HepG2 (cell line): ENCODE results near the gene AXIN1. TPM values are rescaled to one million over a fixed set of nuclear protein-coding genes. Genes with fewer than 3 reads are reported as not detected.
A peak's percentile ranks its signal among the peaks of the same experiment; 100 is the strongest.

Experiments used
- ATF7-NPFF ChIP-seq: sonication (generic); formaldehyde crosslinking; IDR thresholded peaks from 2 replicates; pipeline ENCODE4 v1.8.1; 2023; ENCODE audit warnings: mild to moderate bottlenecking, low read depth, missing genetic modification reagents, moderate library complexity
- BCL6 ChIP-seq: IDR thresholded peaks from 2 replicates; pipeline ENCODE4 v1.6.1; 2016; ENCODE audit warnings: missing genetic modification reagents, missing compliant biosample characterization
- CAMTA2 ChIP-seq: sonication (generic); formaldehyde crosslinking; IDR thresholded peaks from 2 replicates; pipeline ENCODE4 v1.4.0; 2020; ENCODE audit warnings: mild to moderate bottlenecking, missing genetic modification reagents, borderline replicate concordance
- CTCF ChIP-seq: sonication (generic); formaldehyde crosslinking; IDR thresholded peaks from 2 replicates; pipeline ENCODE4 v1.5.0; 2020; ENCODE audit warnings: mild to moderate bottlenecking, missing genetic modification reagents, moderate library complexity
- FOXK1 ChIP-seq: sonication (generic); formaldehyde crosslinking; IDR thresholded peaks from 2 replicates; pipeline ENCODE4 v1.4.0; 2020; ENCODE audit warnings: low read depth, missing genetic modification reagents, borderline replicate concordance
- GZF1 ChIP-seq: sonication (generic); formaldehyde crosslinking; IDR thresholded peaks from 2 replicates; pipeline ENCODE4 v1.5.1; 2020; ENCODE audit warnings: mild to moderate bottlenecking, missing genetic modification reagents
- HMGXB4 ChIP-seq, 2 experiments: sonication (generic) in 1 of 2; formaldehyde crosslinking in 1 of 2; IDR thresholded peaks; 2 replicates each; pipeline versions ENCODE4 v1.4.0 to v1.6.1; 2018 to 2020; ENCODE audit warnings: missing genetic modification reagents in 2 of 2, borderline replicate concordance in 1 of 2, low read depth in 1 of 2, mild to moderate bottlenecking in 1 of 2, missing biosample characterization in 1 of 2
- HOXA3 ChIP-seq: sonication (generic); formaldehyde crosslinking; IDR thresholded peaks from 2 replicates; pipeline ENCODE4 v1.5.0; 2020; ENCODE audit warnings: missing genetic modification reagents
- ISX ChIP-seq: sonication (generic); formaldehyde crosslinking; conservative IDR thresholded peaks from 2 replicates; pipeline ENCODE4 v1.5.0; 2020; ENCODE audit warnings: missing genetic modification reagents
- KDM5B ChIP-seq: sonication (generic); formaldehyde crosslinking; IDR thresholded peaks from 2 replicates; pipeline ENCODE4 v1.4.0; 2020; ENCODE audit warnings: missing genetic modification reagents, mild to moderate bottlenecking, borderline replicate concordance
- MNT ChIP-seq: fragments of 450-650 bp; IDR thresholded peaks from 2 replicates; pipeline ENCODE4 v1.6.1; 2016
- NFE2L1 ChIP-seq: sonication (generic); formaldehyde crosslinking; IDR thresholded peaks from 2 replicates; pipeline ENCODE4 v1.4.0; 2020; ENCODE audit warnings: missing genetic modification reagents, mild to moderate bottlenecking, borderline replicate concordance
- RAD51 ChIP-seq: fragments of 450-650 bp; IDR thresholded peaks from 2 replicates; pipeline ENCODE4 v1.6.1; 2016; ENCODE audit warnings: borderline replicate concordance
- SMAD1 ChIP-seq: sonication (generic); formaldehyde crosslinking; IDR thresholded peaks from 2 replicates; pipeline ENCODE4 v1.4.0; 2020; ENCODE audit warnings: missing genetic modification reagents, low read depth, mild to moderate bottlenecking, borderline replicate concordance
- STAG1 ChIP-seq: sonication (generic); formaldehyde crosslinking; IDR thresholded peaks from 2 replicates; pipeline ENCODE4 v1.4.0; 2020; ENCODE audit warnings: missing genetic modification reagents
- THAP7 ChIP-seq: sonication (generic); formaldehyde crosslinking; IDR thresholded peaks from 2 replicates; pipeline ENCODE4 v1.8.1; 2023; ENCODE audit warnings: mild to moderate bottlenecking, missing genetic modification reagents
- YEATS4 ChIP-seq: sonication (generic); formaldehyde crosslinking; IDR thresholded peaks from 2 replicates; pipeline ENCODE4 v1.4.0; 2020; ENCODE audit warnings: missing genetic modification reagents, borderline replicate concordance
- ZNF143 ChIP-seq: sonication (generic); formaldehyde crosslinking; IDR thresholded peaks from 2 replicates; pipeline ENCODE4 v1.4.0; 2020; ENCODE audit warnings: missing genetic modification reagents
- ZNF382 ChIP-seq: sonication (generic); formaldehyde crosslinking; IDR thresholded peaks from 2 replicates; pipeline ENCODE4 v1.5.0; 2020; ENCODE audit warnings: missing genetic modification reagents, mild to moderate bottlenecking, borderline replicate concordance
- ZNF570 ChIP-seq: sonication (generic); formaldehyde crosslinking; IDR thresholded peaks from 2 replicates; pipeline ENCODE4 v1.4.0; 2020; ENCODE audit warnings: mild to moderate bottlenecking, missing genetic modification reagents, borderline replicate concordance
- ZNF839 ChIP-seq: sonication (generic); formaldehyde crosslinking; IDR thresholded peaks from 2 replicates; pipeline ENCODE4 v1.4.0; 2020; ENCODE audit warnings: missing genetic modification reagents, mild to moderate bottlenecking, borderline replicate concordance
- polyA plus RNA-seq, 8 experiments: library from polyadenylated mRNA; depleted of rRNA in 3 of 8; stranded (reverse) in 7 of 8; unstranded in 1 of 8; fragments of >200 nt; fragmentation: Illumina TruSeq in 4 of 8; extraction: Trizol in 4 of 8; gene quantifications; 2 replicates each; pipeline versions ENCODE4 v1.2.1 to v1.2.3, GENCODE V29; 2011 to 2016; ENCODE audit warnings: low read depth in 4 of 8, missing spikeins in 1 of 8, mixed read lengths in 1 of 8; ENCODE audit not compliant: insufficient read depth in 1 of 8
- total RNA-seq, 5 experiments: library from RNA; depleted of rRNA; stranded (reverse); fragments of >200 nt; fragmentation: Illumina TruSeq; extraction: Trizol; gene quantifications; 2 replicates each; pipeline ENCODE4 v1.2.3, GENCODE V29; 2016; ENCODE audit warnings: low read depth in 1 of 5

AXIN1 gene
- total and polyA plus RNA-seq, 2 of the 13 experiments (the other 11 are each of a cell fraction or from before 2014, with no cell fraction given) = 24.0 to 26.0 TPM

- TF ChIP-seq CTCF (peak; percentile 84), STAG1 (peak; percentile 57), RAD51 (no peak), BCL6 (CRISPR knock-in tag) (no peak; the same call in 1 of the 2 replicates), CAMTA2 (CRISPR knock-in tag) (0 out of 2 replicates have a peak, but pooled peaks have one; percentile 65), ISX (CRISPR knock-in tag) (no peak), ZNF839 (CRISPR knock-in tag) (no peak), NFE2L1 (peak; percentile 72; the same call in 1 of the 2 replicates), GZF1 (no peak), ATF7-NPFF (CRISPR knock-in tag) (no peak), SMAD1 (CRISPR knock-in tag) (peak; percentile 59; the same call in 1 of the 2 replicates), YEATS4 (peak; percentile 78), FOXK1 (CRISPR knock-in tag) (peak; percentile 93), ZNF382 (CRISPR knock-in tag) (no peak), KDM5B (peak; percentile 83; the same call in 1 of the 2 replicates), THAP7 (CRISPR knock-in tag) (peak; percentile 49; the same call in 1 of the 2 replicates), ZNF143 (CRISPR knock-in tag) (no peak), HOXA3 (peak; percentile 84), MNT (peak; percentile 86), HMGXB4 (CRISPR knock-in tag; IDR thresholded peaks at IDR 0.05; ENCODE audit: borderline replicate concordance in 1 of 2, low read depth in 1 of 2) (peak in 1 of 2 experiments; percentile 69; a peak in 1 of 4 replicates), ZNF570 (CRISPR knock-in tag) (no peak)
Measured at GRCh38 chr16:342455-343213, 9.9 kb downstream of the AXIN1 start (continued).
